ENCODE results near the gene ACTG2.
"Not testable (repeated sequence)": the region's sequence is repeated elsewhere in the genome, so short reads cannot be mapped to it uniquely, and the experiment has no call there.

ACTG2 gene

GRCh38 chr2:73892631-73893329 lies at the start of gene ACTG2:
Gene ACTG2 (plus strand): TSS chr2:73893008. CDS start chr2:73901312, 8,304 bp downstream.
- DNase-seq (ENCODE audit: low spot score), result no peak

- no peak for DNase-seq (ENCODE audit: low spot score)
Observed at GRCh38 chr2:73844087-73844486, 48.7 kb upstream of the ACTG2 start.

- DNase-seq (ENCODE audit: low spot score), result no peak
Observed at GRCh38 chr2:73850009-73850408, 42.8 kb upstream of the ACTG2 start.

GRCh38 chr2:73851274-73851673 lies 41.5 kb upstream of the ACTG2 start:
- DNase-seq (ENCODE audit: low spot score), result no peak

- no peak for DNase-seq (ENCODE audit: low spot score)
Observed at GRCh38 chr2:73852020-73852419, 40.8 kb upstream of the ACTG2 start.

- no peak for DNase-seq (ENCODE audit: low spot score)
Observed at GRCh38 chr2:73855526-73855925, 37.3 kb upstream of the ACTG2 start.

- DNase-seq (ENCODE audit: low spot score), result no peak
Observed at GRCh38 chr2:73856214-73856613, 36.6 kb upstream of the ACTG2 start.

- no peak for DNase-seq (ENCODE audit: low spot score)
Observed at GRCh38 chr2:73859721-73860586, 32.9 kb upstream of the ACTG2 start.

- DNase-seq (ENCODE audit: low spot score), result no peak
Observed at GRCh38 chr2:73862987-73863386, 29.8 kb upstream of the ACTG2 start.

- DNase-seq (ENCODE audit: low spot score), result no peak
Observed at GRCh38 chr2:73868204-73868978, 24.4 kb upstream of the ACTG2 start.

GRCh38 chr2:73870084-73870483 lies 22.7 kb upstream of the ACTG2 start:
- DNase-seq (ENCODE audit: low spot score), result no peak

GRCh38 chr2:73877071-73877802 lies 15.6 kb upstream of the ACTG2 start:
- no peak for DNase-seq (ENCODE audit: low spot score)

GRCh38 chr2:73877984-73878383 lies 14.8 kb upstream of the ACTG2 start:
- DNase-seq (ENCODE audit: low spot score), result not testable (repeated sequence)

GRCh38 chr2:73885406-73885805 lies 7.4 kb upstream of the ACTG2 start:
- DNase-seq (ENCODE audit: low spot score), result no peak

GRCh38 chr2:73886357-73886756 lies 6.5 kb upstream of the ACTG2 start:
- no peak for DNase-seq (ENCODE audit: low spot score)

GRCh38 chr2:73887596-73888353 lies 5.0 kb upstream of the ACTG2 start:
- DNase-seq (ENCODE audit: low spot score), result not testable (repeated sequence)

GRCh38 chr2:73888388-73888787 lies 4.4 kb upstream of the ACTG2 start:
- no peak for DNase-seq (ENCODE audit: low spot score)

- DNase-seq (ENCODE audit: low spot score), result no peak
Observed at GRCh38 chr2:73889206-73889605, 3.6 kb upstream of the ACTG2 start.

- no peak for DNase-seq (ENCODE audit: low spot score)
Observed at GRCh38 chr2:73890301-73891092, 2.3 kb upstream of the ACTG2 start.

GRCh38 chr2:73891276-73891901 lies 1.4 kb upstream of the ACTG2 start:
- DNase-seq (ENCODE audit: low spot score), result no peak
